GM19193 (cell line): ENCODE measurements around the gene MOGAT1.

Experiments
- POLR2A ChIP-seq: IDR thresholded peaks from 4 replicates; pipeline ENCODE4 v1.6.1; 2011; ENCODE audit not compliant: insufficient read depth, insufficient read length; ENCODE audit errors: extremely low read depth

Gene MOGAT1

DNA sequence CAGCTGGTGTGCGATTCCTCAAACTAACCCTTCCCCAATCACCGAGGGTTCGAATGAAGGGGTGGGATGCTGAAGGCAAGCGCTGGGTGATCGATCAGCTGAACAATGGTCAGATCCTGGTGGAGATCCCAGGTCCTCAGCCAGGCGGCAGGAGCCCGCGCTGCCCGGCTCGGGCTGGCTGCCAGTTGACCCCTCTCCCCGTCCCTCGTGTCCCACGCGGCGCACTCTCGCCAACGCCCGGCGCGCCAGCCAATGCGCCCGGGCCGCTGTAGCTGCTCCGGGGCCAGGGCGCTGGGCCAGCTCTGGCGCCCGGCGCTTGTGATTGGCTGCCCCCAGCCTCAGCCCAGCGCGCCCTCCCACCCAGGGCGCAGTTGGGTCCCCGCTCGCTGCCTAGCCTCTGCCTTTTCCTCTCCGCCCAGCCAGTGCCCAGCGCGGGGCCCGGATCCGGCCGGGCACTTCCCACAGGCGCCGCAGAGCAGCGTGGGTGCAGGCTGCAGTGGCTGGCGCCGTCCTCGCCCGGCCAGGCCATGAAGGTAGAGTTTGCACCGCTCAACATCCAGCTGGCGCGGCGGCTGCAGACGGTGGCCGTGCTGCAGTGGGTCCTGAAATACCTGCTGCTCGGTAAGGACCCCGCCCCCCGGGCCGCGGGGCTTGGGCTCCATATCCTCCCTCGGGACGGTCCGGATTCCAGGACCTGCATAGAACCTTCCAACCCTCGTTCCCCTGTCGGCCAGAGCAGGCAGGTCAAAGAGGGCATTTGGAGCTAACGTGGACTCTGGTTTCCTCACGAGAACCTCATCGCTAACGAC, at the start of gene MOGAT1:
Gene MOGAT1 (plus strand): TSS at position 400 of the 809 bp plus-strand sequence. CDS start 128 bp downstream, at position 528.
- TF ChIP-seq POLR2A, result no peak

- TF ChIP-seq POLR2A, result no peak
These were observed 49.6 kb upstream of the MOGAT1 start for GRCh38 chr2:222621893-222622292.

DNA sequence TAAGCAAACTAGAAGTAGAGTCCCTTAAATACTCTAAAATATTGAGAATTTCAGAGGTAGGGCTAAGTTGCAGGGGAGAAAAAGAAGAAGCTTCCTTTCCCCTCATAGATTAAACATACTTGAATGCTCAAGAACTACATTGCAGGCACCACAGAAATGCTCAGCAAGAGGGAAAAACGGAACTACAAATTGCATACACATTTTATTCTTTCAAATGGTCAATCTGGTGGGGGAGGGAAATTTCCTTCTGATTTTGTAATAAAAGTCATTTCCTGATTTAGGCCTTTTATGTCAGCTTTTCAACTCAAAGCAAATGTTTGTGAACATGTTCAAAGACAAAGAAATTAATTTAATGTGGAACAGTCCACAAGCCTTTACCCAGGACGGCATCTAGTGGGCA, 48.5 kb upstream of the MOGAT1 start:
- TF ChIP-seq POLR2A, result no peak

DNA sequence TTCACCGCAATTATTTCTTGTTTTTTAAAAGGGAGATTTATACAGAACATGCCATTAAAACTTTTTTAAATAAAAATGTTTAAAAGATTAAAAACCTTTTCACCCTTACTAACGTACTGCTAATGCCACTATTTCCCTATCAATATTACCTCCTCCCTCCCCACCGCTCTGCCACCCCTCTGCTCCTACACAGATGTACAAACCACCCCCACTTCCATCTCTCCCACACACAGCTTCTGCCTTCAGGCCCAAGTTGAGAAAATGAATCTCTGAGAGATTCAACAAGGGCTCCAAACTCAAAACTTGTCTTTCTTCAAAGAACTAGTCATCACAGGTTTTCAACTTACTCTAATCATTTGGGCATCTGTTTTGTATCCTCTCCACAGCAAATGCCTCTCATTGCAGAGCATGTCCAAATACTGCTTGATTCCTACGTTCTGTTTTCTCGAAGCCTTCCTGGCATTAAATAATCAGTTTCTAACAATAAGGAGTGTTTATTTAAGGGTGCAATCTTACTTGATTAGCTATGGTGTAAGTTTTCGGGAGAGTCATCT, 47.6 kb upstream of the MOGAT1 start:
- TF ChIP-seq POLR2A, result no peak

DNA sequence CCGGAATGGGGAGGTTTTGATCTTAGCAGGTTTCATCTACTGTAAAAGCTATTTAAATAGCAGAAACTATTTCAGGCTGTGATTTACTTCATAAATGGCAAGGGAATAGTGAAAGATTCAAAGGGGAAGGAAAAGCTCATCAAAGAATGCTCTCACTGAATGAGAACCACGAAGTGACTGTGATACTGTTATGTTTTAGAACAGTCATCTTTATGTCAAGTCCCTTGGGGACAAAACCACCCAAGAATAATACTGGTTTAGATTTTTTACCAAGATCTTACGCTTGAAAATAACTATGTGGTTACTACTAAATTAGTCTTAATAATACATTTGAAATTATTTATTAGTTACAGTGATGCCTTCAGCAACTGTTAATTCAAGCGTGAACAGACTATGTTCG, 43.7 kb upstream of the MOGAT1 start:
- TF ChIP-seq POLR2A, result no peak

GRCh38 chr2:222635295-222635694, 36.2 kb upstream of the MOGAT1 start:
- no peak for TF ChIP-seq POLR2A

DNA sequence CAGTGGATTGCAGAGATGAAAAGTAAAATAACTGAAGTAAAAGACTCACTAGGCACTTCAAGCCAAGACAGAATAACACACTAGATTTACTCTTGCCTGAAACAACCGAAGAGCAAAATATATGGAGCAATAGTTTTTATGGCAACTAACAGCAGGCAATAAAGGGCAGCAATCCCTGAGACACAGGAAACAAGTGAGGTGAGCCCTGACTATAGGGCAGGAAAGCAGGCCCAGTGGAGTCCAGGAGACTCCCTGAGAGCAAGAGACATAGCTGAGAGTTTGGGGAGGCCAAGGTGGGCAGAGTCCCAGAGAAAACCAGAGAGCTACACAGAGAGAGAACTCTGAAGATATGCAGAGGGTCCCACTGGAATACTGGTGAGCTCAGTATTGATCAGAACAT, 34.4 kb upstream of the MOGAT1 start:
- TF ChIP-seq POLR2A, result no peak

GRCh38 chr2:222641336-222641735, 30.1 kb upstream of the MOGAT1 start:
- no peak for TF ChIP-seq POLR2A

DNA sequence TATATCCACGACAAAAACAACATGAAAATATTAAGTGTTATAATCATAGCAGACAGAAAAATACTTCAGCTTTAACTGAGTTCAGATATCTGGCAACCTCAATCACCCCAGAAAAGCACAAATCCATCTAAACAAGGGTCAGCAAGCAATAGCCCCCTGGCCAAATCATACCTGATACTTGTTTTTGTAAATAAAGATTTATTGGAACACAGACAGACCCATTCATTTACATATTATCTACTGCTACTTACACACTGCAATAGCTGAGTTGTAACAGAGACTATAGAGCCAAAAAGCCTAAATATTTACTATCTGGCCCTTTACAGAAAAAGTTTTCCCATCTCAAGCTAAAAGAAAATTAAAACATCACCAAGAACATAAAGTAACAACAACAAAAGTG, 28.3 kb upstream of the MOGAT1 start:
- no peak for TF ChIP-seq POLR2A

GRCh38 chr2:222646008-222646407, 25.4 kb upstream of the MOGAT1 start:
- TF ChIP-seq POLR2A, result no peak

- TF ChIP-seq POLR2A, result no peak
These were observed 21.7 kb upstream of the MOGAT1 start for GRCh38 chr2:222649801-222650200.

DNA sequence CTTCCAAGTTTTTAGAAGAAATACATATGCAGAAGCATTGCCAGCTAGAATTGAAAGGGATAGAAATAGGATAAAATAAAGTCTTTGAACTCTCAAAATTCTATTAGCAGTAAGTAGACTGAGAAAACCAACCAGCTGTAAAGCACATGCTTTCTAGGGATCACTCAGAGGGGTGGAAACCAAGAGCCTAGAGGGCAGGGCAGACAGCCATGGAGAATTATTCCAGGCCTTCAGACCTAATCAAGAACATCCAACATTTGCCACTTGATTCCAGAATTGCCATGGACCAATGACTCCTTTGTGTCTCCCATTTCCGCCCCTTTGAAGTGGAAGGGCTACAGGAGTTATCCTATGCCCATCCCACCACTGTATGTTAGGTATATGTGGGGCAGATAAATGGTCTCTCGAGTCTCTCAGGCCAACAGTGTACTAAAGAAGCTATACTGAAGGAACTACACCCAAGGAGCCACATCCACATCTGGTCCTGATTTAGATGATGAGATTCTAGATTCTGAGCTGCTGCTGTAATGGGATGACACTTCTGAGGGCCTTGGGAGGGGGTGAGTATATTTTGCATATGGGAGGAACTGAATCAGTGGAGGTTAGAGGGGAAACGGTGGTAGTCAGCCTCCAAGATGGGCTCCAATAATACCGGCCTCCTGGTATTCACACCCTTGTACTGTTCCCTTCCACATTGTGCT, 19.6 kb upstream of the MOGAT1 start:
- no peak for TF ChIP-seq POLR2A

GRCh38 chr2:222652491-222653255, 18.8 kb upstream of the MOGAT1 start:
- TF ChIP-seq POLR2A, result no peak

DNA sequence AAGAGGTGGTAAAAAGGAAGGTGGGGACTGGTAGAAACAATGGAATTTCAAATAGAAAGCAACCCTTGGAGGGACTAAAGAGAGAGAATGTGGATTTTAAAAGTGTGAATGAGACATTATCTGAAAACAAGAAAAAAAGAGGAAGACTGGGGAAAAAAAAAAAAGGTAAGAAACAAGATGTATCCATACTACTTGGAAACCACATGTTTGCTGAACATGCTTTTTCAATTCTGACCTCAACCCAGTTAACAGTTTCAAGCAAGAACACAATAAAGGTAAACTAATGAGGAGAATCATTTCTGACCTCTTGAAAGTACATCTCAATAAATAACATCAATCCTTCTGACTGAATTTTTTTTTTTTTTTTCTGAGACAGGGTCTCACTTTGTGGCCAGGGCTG, 18.2 kb upstream of the MOGAT1 start:
- TF ChIP-seq POLR2A, result no peak
